ENCODE results near the gene SLFN12L. TPM values are rescaled to one million over a fixed set of nuclear protein-coding genes. Genes with fewer than 3 reads are reported as not detected.

Gene SLFN12L
- total RNA-seq, 2 donors from 2014 or later = 56.1 to 72.2 TPM

- Mint-ChIP-seq H3K27me3 (no peaks in the 10 kb centered on the region), H3K27ac (peak overlapping the region; percentile 28), H3K4me3 (peak overlapping the region; percentile 65), H3K36me3 (ENCODE audit: low read depth) (peaks cover 7% of the 10 kb centered on the region), H3K9me3 (no peaks in the 10 kb centered on the region), H3K4me1 (no peaks in the 10 kb centered on the region)
- no peak for ATAC-seq (replicated peaks)
These were observed 88.0 kb downstream of the SLFN12L start for GRCh38 chr17:35449371-35449931.

DNA sequence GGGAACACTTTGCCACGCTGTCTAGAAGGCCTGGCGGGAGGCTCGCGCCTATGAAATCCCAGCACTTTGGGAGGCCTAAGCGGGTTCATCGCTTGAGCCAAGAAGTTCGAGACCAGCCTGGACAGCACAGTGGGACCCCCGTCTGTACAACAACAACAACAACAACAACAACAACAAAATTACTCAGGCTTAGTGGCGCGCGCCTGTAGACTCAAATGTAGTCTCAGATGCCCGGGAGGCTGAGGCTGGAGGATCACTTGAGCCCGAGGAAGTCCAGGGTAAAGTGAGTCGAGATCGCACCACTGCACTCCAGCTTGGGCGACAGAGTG, 88.6 kb downstream of the SLFN12L start:
- Mint-ChIP-seq H3K4me1 (no peaks in the 10 kb centered on the region), H3K27ac (peak overlapping the region; percentile 77), H3K27me3 (no peaks in the 10 kb centered on the region), H3K36me3 (ENCODE audit: low read depth) (peaks cover 12% of the 10 kb centered on the region), H3K4me3 (peak overlapping the region; percentile 65), H3K9me3 (no peaks in the 10 kb centered on the region)
- ATAC-seq (replicated peaks) = no peak

DNA sequence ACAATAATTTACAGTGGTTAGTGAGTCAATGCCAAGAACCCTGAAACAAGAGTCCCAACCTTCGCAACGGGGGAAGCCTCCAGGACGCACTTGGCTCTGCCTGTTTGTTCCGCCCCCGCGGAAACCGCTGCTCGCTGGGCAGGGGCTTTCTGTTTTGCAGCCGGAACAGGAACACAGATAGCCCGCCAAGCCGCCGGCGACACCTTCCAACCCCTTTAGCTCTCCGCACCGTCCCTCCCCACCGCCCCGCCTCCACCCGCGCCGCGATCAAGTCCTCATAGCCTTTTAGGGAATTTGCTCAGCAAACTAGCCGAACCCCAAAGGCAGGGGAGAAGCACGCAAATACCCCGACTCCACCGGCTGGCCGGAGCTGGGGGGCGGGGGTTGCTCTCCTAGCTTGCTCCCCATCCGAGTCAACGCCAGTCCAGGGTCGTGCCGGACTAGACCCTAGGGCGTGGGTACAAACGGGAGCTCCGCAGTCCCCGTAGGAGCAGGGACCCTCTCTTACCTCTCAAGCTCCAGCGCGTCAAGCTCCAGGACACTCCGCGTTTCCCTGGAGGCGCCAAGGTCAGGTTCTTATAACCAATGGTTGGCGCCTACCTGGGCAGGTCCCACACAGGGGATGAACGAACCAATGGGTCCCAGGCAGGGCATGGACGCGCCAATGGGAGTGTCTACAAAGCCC, 89.1 kb downstream of the SLFN12L start, which contains the start of gene SLFN13:
Gene SLFN13 (minus strand): TSS at position 553 of the 685 bp plus-strand sequence. CDS start 3,086 bp downstream, outside the sequence.
- Mint-ChIP-seq H3K27me3 (no peaks in the 10 kb centered on the region), H3K27ac (peak within 1 kb of the TSS; percentile 77), H3K4me1 (no peaks in the 10 kb centered on the region)

DNA sequence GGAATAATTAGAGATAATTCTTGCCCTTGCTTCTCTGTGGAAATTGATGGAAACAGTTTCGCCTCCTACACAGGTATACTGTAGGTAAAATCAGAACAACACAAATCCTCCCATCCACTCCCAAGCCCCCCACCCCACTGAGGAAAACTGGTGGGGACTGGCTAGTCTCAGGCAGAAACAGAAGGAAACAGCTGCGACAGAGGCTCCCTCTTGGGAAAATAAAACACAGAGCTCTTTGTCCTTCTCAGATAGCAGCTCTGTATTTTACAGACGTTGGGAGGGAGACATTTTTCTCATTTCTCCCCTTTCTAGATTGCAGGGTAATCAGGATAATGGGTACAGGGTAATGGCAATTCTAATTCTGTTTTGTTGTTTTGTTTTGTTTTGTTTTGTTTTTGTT, 90.0 kb downstream of the SLFN12L start:
- Mint-ChIP-seq H3K4me1 (no peaks in the 10 kb centered on the region), H3K36me3 (ENCODE audit: low read depth) (peaks cover 21% of the 10 kb centered on the region), H3K27me3 (no peaks in the 10 kb centered on the region), H3K27ac (peak overlapping the region; percentile 77), H3K4me3 (peak overlapping the region; percentile 65), H3K9me3 (no peaks in the 10 kb centered on the region)
- no peak for ATAC-seq (replicated peaks)

More for the DNA sequence above, 89.1 kb downstream of the SLFN12L start, which contains the start of gene SLFN13:
- H3K4me3 Mint-ChIP-seq = peak within 1 kb of the TSS; percentile 65
- peak; percentile 98 for ATAC-seq (replicated peaks)
- no peaks in the 10 kb centered on the region for H3K9me3 Mint-ChIP-seq
- H3K36me3 Mint-ChIP-seq (ENCODE audit: low read depth) = peaks cover 18% of the 10 kb centered on the region

GRCh38 chr17:35438433-35438832, 99.0 kb downstream of the SLFN12L start:
- H3K4me1 Mint-ChIP-seq = peaks cover 6% of the 10 kb centered on the region
- ATAC-seq (replicated peaks) = no peak

GRCh38 chr17:35433075-35433894, 104.2 kb downstream of the SLFN12L start:
- Mint-ChIP-seq H3K9me3 (no peaks in the 10 kb centered on the region), H3K4me1 (peaks cover 34% of the 10 kb centered on the region), H3K4me3 (peak overlapping the region; percentile 97), H3K27me3 (no peaks in the 10 kb centered on the region), H3K36me3 (ENCODE audit: low read depth) (no peaks in the 10 kb centered on the region), H3K27ac (peak overlapping the region; percentile 95)
- ATAC-seq (replicated peaks) = peak; percentile 93

More at GRCh38 chr17:35438433-35438832, 99.0 kb downstream of the SLFN12L start:
- Mint-ChIP-seq H3K9me3 (no peaks in the 10 kb centered on the region), H3K4me3 (no peak overlapping the region), H3K36me3 (ENCODE audit: low read depth) (peaks cover 16% of the 10 kb centered on the region), H3K27me3 (no peaks in the 10 kb centered on the region), H3K27ac (no peak overlapping the region)

- peaks cover 36% of the 10 kb centered on the region for H3K4me1 Mint-ChIP-seq
- peak within 1 kb of the TSS; percentile 97 for H3K4me3 Mint-ChIP-seq
- H3K27me3 Mint-ChIP-seq = no peaks in the 10 kb centered on the region
- peak; percentile 86 for ATAC-seq (replicated peaks)
- H3K9me3 Mint-ChIP-seq = no peaks in the 10 kb centered on the region
- no peaks in the 10 kb centered on the region for H3K36me3 Mint-ChIP-seq (ENCODE audit: low read depth)
- peak within 1 kb of the TSS; percentile 95 for H3K27ac Mint-ChIP-seq
These were observed 105.1 kb downstream of the SLFN12L start, which contains the start of gene SLFN12 for GRCh38 chr17:35432176-35433074. TSS of gene SLFN12 (minus strand) at chr17:35432500. CDS start at chr17:35423028, 9,472 bp downstream.

GRCh38 chr17:35429702-35430101, 107.8 kb downstream of the SLFN12L start:
- peaks cover 36% of the 10 kb centered on the region for H3K4me1 Mint-ChIP-seq
- H3K27me3 Mint-ChIP-seq = no peaks in the 10 kb centered on the region
- no peak overlapping the region for H3K27ac Mint-ChIP-seq
- no peaks in the 10 kb centered on the region for H3K36me3 Mint-ChIP-seq (ENCODE audit: low read depth)
- H3K4me3 Mint-ChIP-seq = no peak overlapping the region
- ATAC-seq (replicated peaks) = no peak
- no peaks in the 10 kb centered on the region for H3K9me3 Mint-ChIP-seq

DNA sequence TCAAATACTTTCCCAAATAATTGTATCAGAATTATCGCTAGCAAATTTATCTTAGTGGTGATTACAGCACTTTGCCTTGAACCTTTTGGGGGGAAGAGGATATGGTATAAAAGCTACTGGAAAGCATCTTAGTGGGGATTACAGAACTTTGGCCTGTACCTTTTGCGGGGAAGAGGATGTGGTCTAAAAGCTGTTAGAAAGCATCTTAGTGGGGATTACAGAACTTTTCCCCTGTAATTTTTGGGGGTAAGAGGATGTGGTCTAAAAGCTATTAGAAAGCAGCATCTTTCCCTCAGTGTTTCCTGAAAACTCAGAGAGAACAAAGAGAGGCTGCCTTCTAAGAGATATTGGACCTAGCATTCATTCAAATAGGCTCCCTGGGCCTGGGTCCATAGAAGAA, 109.2 kb downstream of the SLFN12L start:
- no peaks in the 10 kb centered on the region for H3K9me3 Mint-ChIP-seq
- peaks cover 27% of the 10 kb centered on the region for H3K4me1 Mint-ChIP-seq
- no peak for ATAC-seq (replicated peaks)
- H3K4me3 Mint-ChIP-seq = no peak overlapping the region
- H3K27me3 Mint-ChIP-seq = no peaks in the 10 kb centered on the region
- no peaks in the 10 kb centered on the region for H3K36me3 Mint-ChIP-seq (ENCODE audit: low read depth)
- no peak overlapping the region for H3K27ac Mint-ChIP-seq

DNA sequence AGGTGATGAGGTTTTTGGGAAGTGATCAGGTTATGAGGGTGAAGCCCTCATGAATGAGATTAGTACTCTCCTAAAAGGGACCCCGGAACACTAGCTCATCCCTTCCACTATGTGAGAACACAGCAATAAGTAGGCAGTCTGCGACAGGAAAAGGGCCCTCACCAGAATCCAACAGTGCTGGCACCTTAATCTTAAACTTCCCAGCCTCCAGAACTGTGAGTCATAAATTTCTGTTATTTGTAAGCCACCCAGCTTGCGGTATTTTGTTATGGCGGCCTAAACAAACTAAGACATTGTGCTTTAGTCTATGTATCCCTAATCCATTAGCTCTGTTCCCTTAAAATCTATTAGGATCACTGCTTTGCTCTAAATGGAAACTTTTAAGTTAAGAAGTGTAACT, 113.7 kb downstream of the SLFN12L start:
- peaks cover 20% of the 10 kb centered on the region for H3K36me3 Mint-ChIP-seq (ENCODE audit: low read depth)
- peaks cover 6% of the 10 kb centered on the region for H3K4me1 Mint-ChIP-seq
- H3K27me3 Mint-ChIP-seq = no peaks in the 10 kb centered on the region
- H3K4me3 Mint-ChIP-seq = no peak overlapping the region
- H3K9me3 Mint-ChIP-seq = no peaks in the 10 kb centered on the region
- ATAC-seq (replicated peaks) = no peak
- H3K27ac Mint-ChIP-seq = no peak overlapping the region

Other genes starting within 250 kb of the SLFN12L start
- gene SLFN11, start 164.1 kb downstream of the SLFN12L start, total RNA-seq = 100 to 1,000 TPM in 1 of 2 donors, 10 to 100 TPM in 1; 77.5 to 112 TPM
- gene SLFN12, start 105.2 kb downstream of the SLFN12L start, total RNA-seq = 10 to 100 TPM; 10.4 to 13.5 TPM
- 10 to 100 TPM; 38.2 to 58.6 TPM for gene SLFN13, start 88.9 kb downstream of the SLFN12L start, total RNA-seq
- under 1 TPM in 1 of 2 donors, not detected in 1; 0.08 TPM for gene SLFN14, start 23.1 kb upstream of the SLFN12L start, total RNA-seq
- gene PEX12, start 40.9 kb upstream of the SLFN12L start, total RNA-seq = 1 to 10 TPM; 1.9 to 2.6 TPM
- gene AP2B1, start 49.6 kb upstream of the SLFN12L start, total RNA-seq = 100 to 1,000 TPM; 189 to 213 TPM
- gene RASL10B, start 194.0 kb upstream of the SLFN12L start, total RNA-seq = under 1 TPM; 0.16 to 0.63 TPM
- not detected for gene GAS2L2, start 215.6 kb upstream of the SLFN12L start, total RNA-seq
- gene C17orf50, start 223.2 kb upstream of the SLFN12L start, total RNA-seq = not detected